K562 (cell line): ENCODE results near the gene COL9A3. TPM values are rescaled to one million over a fixed set of nuclear protein-coding genes. Genes with fewer than 3 reads are reported as not detected.

Experiments used
- BRCA1 ChIP-seq, 2 experiments: fragments of 450-650 bp in 1 of 2; sonication (generic) in 1 of 2; formaldehyde crosslinking in 1 of 2; IDR thresholded peaks; 2 replicates each; pipeline versions ENCODE4 v1.5.0 to v1.6.1; 2017 to 2020; ENCODE audit warnings: mild to moderate bottlenecking in 1 of 2, missing genetic modification reagents in 1 of 2
- CLOCK ChIP-seq: fragments of 250-450 bp; sonication (Bioruptor Pico); IDR thresholded peaks from 2 replicates; pipeline ENCODE4 v1.4.0; 2020; ENCODE audit warnings: mild to moderate bottlenecking, moderate library complexity, borderline replicate concordance
- CREB1 ChIP-seq, 2 experiments: sonication (generic) in 1 of 2; formaldehyde crosslinking in 1 of 2; IDR thresholded peaks; 2 replicates each; pipeline versions ENCODE4 v1.6.1 to v1.8.0; 2012 to 2022; ENCODE audit warnings: inconsistent platforms in 1 of 2, mild to moderate bottlenecking in 1 of 2, missing genetic modification reagents in 1 of 2, moderate library complexity in 1 of 2
- E2F5 ChIP-seq: sonication (generic); formaldehyde crosslinking; IDR thresholded peaks from 2 replicates; pipeline ENCODE4 v1.8.0; 2022; ENCODE audit warnings: mild to moderate bottlenecking, missing genetic modification reagents
- ETS1 ChIP-seq: conservative IDR thresholded peaks from 2 replicates; pipeline ENCODE4 v1.6.1; 2011; ENCODE audit warnings: low read depth, mild to moderate bottlenecking, low read length; ENCODE audit not compliant: control insufficient read depth
- HEY1 ChIP-seq: fragments of 250-450 bp; sonication (Bioruptor Pico); IDR thresholded peaks from 2 replicates; pipeline ENCODE4 v1.5.0; 2020; ENCODE audit warnings: mild to moderate bottlenecking, moderate library complexity, borderline replicate concordance
- KLF6 ChIP-seq: fragments of 250-450 bp; sonication (Bioruptor Pico); IDR thresholded peaks from 2 replicates; pipeline ENCODE4 v1.4.0; 2020; ENCODE audit warnings: mild to moderate bottlenecking, moderate library complexity, borderline replicate concordance
- NRF1 ChIP-seq, 2 experiments: fragments of 450-650 bp; IDR thresholded peaks in 1 of 2; conservative IDR thresholded peaks in 1 of 2; 2 replicates each; pipeline ENCODE4 v1.6.1; 2014; ENCODE audit warnings: mild to moderate bottlenecking in 2 of 2
- STAT5B ChIP-seq: fragments of 250-450 bp; sonication (Bioruptor Pico); IDR thresholded peaks from 2 replicates; pipeline ENCODE4 v1.8.0; 2021; ENCODE audit warnings: mild to moderate bottlenecking, inconsistent platforms
- ZNF395 ChIP-seq: fragments of 200-800 bp; sonication (Bioruptor generic); IDR thresholded peaks from 2 replicates; pipeline ENCODE4 v1.6.1; 2017; ENCODE audit warnings: missing genetic modification characterization, missing compliant biosample characterization
- polyA plus RNA-seq, 8 experiments: library from polyadenylated mRNA; depleted of rRNA in 4 of 8; stranded (reverse) in 5 of 8; unstranded in 3 of 8; fragments of >200 nt; fragmentation: Nextera tagmentation in 2 of 8; fragmentation: Illumina TruSeq in 1 of 8; extraction: Ambion mirVana in 2 of 8; extraction: Trizol in 1 of 8; gene quantifications; 2 replicates each; pipeline versions ENCODE4 v1.2.1 to v1.2.3, GENCODE V29; 2011 to 2014; ENCODE audit warnings: inconsistent platforms in 1 of 8, missing spikeins in 1 of 8
- total RNA-seq, 7 experiments: library from RNA; depleted of rRNA in 6 of 7; stranded (reverse); fragments of >200 nt in 6 of 7; fragmentation: Illumina TruSeq in 2 of 7; extraction: Trizol in 2 of 7; gene quantifications; 2 replicates each; pipeline versions ENCODE4 v1.2.1 to v1.2.3, GENCODE V29; 2011 to 2021; ENCODE audit warnings: low replicate concordance in 1 of 7

Gene COL9A3
- total and polyA plus RNA-seq, 9 of the 15 experiments (the other 6 are each of a cell fraction or from before 2014, with no cell fraction given): 0.14 to 3.6 (median 0.88) TPM; not detected in 1

GRCh38 chr20:62828511-62829230 is 11.8 kb downstream of the COL9A3 start (continued):
- TF ChIP-seq ZNF395 (CRISPR knock-in tag) (no peak), STAT5B (CRISPR knock-in tag) (no peak), KLF6 (CRISPR knock-in tag) (no peak), NRF1 (conservative IDR thresholded peaks at IDR 0.05 in 1 of 2, IDR thresholded peaks at IDR 0.05 in 1 of 2) (no peak), CLOCK (CRISPR knock-in tag) (no peak), E2F5 (CRISPR knock-in tag) (no peak), BRCA1 (IDR thresholded peaks at IDR 0.05) (no peak), BRCA1 (CRISPR knock-in tag; IDR thresholded peaks at IDR 0.05) (no peak), ETS1 (no peak), HEY1 (CRISPR knock-in tag) (no peak), CREB1 (IDR thresholded peaks at IDR 0.05) (no peak), CREB1 (CRISPR knock-in tag; IDR thresholded peaks at IDR 0.05) (no peak)
